Cardiac atrium fibroblast (primary cell): ENCODE results near the gene HOXD3. TPM values are rescaled to one million over a fixed set of nuclear protein-coding genes. Genes with fewer than 3 reads are reported as not detected.

Experiments used
- total RNA-seq: library from RNA; depleted of rRNA; stranded (reverse); fragments of >200 nt; gene quantifications from 2 replicates; pipeline ENCODE4 v1.2.3, GENCODE V29; 2015

The HOXD3 gene
- total RNA-seq, result not detected in 2 replicates

DNA sequence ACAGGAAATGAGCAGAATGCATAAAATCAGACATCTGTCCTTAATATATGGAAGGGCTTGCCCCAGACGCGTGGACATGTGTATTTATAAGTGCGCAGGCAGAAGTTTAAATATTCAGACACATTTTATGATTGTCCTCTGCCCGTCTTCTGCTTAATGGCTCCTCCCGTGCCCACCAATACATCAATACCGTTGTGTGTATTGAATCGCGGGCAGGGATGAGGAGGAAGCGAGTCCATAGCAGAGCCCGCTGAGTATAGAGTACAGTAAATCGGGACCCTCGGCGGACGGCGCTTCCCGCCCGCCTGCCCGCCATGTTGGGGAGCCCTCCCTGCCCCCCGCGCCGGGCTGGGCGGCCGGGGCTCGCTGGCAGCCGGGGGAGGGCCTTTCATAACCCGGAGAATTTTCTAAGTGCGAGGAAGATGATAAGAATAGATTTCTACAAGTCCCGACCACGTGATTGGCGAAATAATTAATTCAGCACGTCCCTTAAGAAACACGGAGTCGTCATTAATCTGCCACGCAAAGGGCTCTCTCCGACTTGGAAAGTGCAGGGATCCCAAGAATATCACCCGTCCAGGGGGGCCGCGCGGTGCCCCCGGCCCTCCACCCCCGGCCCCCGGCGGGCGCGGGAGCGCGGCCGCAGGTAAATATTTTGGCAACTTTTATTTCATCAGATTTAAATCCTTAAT is at the start of gene HOXD3:
Gene HOXD3, plus strand, starts transcription at position 501 of the 692 bp plus-strand sequence. CDS start 11,808 bp downstream, outside the sequence.

DNA sequence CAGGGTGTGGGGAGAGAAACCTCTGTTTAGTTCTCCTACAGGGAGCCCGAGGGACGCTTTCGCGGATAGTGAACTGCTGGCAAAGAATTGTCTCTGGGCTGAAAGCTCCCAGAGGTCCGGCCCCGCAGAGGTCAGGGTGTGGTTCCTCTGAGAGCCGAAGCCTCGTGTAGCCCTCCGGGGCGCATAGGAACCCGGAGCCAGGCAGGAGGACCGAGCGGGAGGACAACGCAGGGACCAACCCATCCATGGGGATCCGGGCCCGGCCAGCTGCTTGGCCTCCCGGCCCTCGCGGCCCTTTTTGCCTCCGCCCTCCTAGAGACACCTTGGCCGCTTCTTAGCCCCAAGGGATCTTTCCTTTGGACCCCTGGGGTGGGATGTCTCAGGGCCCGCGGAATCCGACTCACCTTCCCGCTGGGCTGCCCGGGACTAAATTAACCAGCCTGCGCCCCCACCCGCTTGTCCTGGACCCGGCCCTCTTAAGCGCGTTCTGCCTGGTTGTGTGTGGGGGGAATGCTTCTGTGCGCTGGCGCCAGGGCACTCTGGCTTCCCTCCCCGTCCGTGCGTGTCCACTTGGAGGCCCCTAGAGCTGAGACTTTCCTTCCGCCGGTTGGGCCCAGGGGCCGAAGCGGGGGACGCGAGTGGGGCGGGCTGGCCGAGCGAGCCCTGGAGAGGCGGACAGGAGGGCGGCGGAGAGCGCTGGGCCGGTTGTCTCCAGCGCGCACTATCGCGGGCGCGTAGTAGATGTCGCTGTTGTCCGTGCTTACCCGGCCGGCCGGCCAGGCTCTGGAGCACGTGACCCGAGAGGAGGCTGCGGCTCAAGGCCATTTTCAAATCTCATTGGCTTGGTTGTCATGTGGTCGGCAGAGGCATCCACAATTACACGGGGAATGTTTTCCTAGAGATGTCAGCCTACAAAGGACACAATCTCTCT is 41.0 kb upstream of the HOXD3 start, which contains the start of gene HOXD10:
Gene HOXD10, plus strand, starts transcription at position 896 of the 931 bp plus-strand sequence. CDS start 56 bp downstream, outside the sequence.

DNA sequence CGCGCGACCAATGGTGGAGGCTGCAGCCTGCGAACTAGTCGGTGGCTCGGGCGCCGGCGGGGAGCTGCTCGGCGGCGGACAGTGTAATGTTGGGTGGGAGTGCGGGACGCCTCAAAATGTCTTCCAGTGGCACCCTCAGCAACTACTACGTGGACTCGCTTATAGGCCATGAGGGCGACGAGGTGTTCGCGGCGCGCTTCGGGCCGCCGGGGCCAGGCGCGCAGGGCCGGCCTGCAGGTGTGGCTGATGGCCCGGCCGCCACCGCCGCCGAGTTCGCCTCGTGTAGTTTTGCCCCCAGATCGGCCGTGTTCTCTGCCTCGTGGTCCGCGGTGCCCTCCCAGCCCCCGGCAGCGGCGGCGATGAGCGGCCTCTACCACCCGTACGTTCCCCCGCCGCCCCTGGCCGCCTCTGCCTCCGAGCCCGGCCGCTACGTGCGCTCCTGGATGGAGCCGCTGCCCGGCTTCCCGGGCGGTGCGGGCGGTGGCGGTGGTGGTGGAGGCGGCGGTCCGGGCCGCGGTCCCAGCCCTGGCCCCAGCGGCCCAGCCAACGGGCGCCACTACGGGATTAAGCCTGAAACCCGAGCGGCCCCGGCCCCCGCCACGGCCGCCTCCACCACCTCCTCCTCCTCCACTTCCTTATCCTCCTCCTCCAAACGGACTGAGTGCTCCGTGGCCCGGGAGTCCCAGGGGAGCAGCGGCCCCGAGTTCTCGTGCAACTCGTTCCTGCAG is 34.3 kb upstream of the HOXD3 start, which contains the start of gene HOXD9:
Gene HOXD9, plus strand, starts transcription at position 37 of the 728 bp plus-strand sequence. Its CDS starts 50 bp downstream, at position 87.

DNA sequence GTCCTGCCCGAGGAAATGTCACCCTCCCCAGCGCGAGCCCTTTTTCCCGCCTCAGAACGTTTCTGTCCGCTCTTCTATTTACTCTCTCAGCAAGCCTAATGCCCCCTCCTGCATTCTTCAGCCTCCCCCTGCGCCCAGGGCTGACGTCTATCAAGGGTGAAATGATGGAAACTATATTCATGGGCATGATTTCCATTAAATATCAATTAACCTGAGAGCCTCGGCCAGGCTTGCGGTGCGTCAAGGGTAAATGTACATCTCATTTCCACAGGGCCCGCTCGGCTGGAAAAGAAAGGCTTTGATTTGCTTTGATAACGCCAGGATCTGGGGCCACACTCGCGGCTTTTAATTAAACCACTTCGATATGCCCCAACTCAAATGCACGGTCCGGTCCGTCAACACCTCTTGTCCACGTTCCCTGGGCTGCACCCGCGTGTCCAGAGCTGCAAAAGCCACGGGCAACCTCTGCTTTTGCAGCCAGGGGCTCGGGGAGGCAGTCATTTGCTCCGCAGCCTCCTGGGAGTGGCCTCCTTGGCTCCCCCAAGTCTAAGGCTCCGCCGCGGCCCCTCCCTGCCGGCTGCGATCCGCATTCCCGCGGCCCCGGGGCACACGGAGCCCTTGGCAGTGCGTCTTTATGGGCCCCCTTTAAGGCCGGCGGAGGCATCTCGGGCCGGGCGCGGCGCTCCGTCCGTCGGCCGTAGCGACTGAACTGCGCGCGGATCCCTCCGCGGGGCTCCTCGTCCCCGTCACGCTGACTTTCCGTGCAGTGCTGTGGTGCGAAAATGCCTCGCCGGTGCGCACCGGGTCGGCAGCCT is 27.9 kb upstream of the HOXD3 start, which contains the start of gene HOXD8:
Gene HOXD8, plus strand, starts transcription at position 724 of the 815 bp plus-strand sequence. CDS start 662 bp downstream, outside the sequence.

DNA sequence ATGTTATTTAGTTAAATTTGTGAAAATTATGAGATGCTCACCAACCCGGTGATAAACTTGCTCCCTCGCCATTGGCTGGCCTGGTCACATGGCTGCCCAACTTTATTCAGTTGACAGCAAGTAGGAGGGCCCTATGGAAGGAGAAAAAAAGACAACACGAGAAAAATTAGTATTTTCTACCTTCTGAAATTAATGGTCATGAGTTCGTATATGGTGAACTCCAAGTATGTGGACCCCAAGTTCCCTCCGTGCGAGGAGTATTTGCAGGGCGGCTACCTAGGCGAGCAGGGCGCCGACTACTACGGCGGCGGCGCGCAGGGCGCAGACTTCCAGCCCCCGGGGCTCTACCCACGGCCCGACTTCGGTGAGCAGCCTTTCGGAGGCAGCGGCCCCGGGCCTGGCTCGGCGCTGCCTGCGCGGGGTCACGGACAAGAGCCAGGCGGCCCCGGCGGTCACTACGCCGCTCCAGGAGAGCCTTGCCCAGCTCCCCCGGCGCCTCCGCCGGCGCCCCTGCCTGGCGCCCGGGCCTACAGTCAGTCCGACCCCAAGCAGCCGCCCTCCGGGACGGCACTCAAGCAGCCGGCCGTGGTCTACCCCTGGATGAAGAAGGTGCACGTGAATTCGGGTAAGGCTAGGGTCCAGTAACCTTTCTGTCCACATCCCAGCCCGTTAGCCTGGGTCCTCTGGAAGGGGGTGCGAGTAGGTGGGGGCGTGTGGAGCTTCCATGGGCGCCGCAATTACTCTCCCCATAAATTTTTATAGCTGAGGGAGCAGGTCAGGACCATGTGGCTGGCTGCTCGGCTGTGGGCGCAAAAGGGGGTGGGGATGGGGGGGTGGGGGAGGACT is 5.4 kb upstream of the HOXD3 start, which contains the start of gene HOXD4:
Gene HOXD4, plus strand, starts transcription at position 109 of the 846 bp plus-strand sequence. Its CDS starts 84 bp downstream, at position 193.

DNA sequence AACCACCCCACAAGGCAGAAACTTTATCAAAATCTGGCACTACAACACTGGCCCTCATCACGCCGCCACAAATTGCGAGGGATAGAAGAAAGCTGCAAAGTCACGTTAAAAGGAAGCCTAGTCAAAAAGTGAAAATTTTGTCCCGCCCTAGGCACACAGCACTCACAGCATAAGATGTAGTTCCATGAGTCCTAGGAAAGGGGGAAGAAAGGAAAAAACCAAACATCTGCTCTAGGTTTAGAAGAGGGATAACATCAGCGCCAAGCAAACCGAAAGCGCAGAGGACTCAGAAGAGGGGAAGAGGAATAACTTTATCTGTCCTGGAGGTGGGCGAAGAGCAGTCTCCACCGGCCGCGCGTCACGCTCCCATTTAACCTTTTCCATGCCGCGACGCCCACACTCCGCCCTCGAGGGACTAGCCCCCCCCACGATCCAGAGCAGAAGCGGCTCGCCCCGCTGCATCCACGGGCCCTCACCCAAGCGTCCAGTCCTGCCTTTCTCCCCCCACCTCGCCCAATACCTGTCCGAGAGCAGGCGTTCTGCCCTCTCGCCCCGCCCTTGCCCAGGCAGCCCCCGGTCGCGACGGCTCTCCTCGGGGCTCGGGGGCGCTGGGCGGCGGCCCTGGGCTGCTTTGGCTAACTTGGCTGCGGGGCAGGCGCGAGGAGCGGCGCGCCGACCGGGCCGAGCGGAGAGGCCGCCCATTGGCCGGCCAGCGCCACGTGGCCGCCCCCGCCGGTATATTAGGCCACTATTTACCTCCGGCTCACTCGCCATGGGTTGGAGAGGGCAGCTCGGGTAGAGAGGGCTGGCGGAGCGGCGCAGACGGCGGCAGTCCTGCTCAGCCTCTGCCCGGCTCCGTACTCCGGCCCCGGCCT is 31.0 kb downstream of the HOXD3 start, which contains the start of gene HOXD1:
Gene HOXD1, plus strand, starts transcription at position 770 of the 875 bp plus-strand sequence. CDS start 134 bp downstream, outside the sequence.

Other genes starting within 250 kb of the HOXD3 start
- gene LNPK, start 155.0 kb upstream of the HOXD3 start, total RNA-seq, result 32.3 and 38.2 TPM in 2 replicates
- not detected in 2 replicates for gene EVX2, start 73.3 kb upstream of the HOXD3 start, total RNA-seq
- gene HOXD13, start 64.6 kb upstream of the HOXD3 start, total RNA-seq, result not detected in 2 replicates
- gene HOXD12, start 57.5 kb upstream of the HOXD3 start, total RNA-seq, result not detected in 2 replicates
- gene HOXD11, start 50.0 kb upstream of the HOXD3 start, total RNA-seq, result not detected in 2 replicates
- not detected in 2 replicates for gene HOXD10, start 40.5 kb upstream of the HOXD3 start, total RNA-seq
- gene HOXD9, start 34.6 kb upstream of the HOXD3 start, total RNA-seq, result not detected in 2 replicates
- not detected in 2 replicates for gene HOXD8, start 27.6 kb upstream of the HOXD3 start, total RNA-seq
- gene HOXD4, start 5.8 kb upstream of the HOXD3 start, total RNA-seq, result not detected in 2 replicates
- gene HOXD1, start 31.4 kb downstream of the HOXD3 start, total RNA-seq, result not detected in 2 replicates
- gene MTX2, start 112.1 kb downstream of the HOXD3 start, total RNA-seq, result 41.0 and 47.8 TPM in 2 replicates